ENCODE data around the gene SLC25A39.

- TF ChIP-seq, protein P1, sequence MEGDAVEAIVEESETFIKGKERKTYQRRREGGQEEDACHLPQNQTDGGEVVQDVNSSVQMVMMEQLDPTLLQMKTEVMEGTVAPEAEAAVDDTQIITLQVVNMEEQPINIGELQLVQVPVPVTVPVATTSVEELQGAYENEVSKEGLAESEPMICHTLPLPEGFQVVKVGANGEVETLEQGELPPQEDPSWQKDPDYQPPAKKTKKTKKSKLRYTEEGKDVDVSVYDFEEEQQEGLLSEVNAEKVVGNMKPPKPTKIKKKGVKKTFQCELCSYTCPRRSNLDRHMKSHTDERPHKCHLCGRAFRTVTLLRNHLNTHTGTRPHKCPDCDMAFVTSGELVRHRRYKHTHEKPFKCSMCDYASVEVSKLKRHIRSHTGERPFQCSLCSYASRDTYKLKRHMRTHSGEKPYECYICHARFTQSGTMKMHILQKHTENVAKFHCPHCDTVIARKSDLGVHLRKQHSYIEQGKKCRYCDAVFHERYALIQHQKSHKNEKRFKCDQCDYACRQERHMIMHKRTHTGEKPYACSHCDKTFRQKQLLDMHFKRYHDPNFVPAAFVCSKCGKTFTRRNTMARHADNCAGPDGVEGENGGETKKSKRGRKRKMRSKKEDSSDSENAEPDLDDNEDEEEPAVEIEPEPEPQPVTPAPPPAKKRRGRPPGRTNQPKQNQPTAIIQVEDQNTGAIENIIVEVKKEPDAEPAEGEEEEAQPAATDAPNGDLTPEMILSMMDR (IDR thresholded peaks at IDR 0.05), result no peak
- TF ChIP-seq POLR2AphosphoS5 (IDR thresholded peaks at IDR 0.05) (no peak), EP300 (IDR thresholded peaks at IDR 0.05) (no peak)
These were observed 26.8 kb upstream of the SLC25A39 start for GRCh38 chr17:44351464-44351863.
